Measurements from ENCODE around the gene SS18L1.

GRCh38 chr20:62179162-62179504 lies 35.6 kb downstream of the SS18L1 start:
- TF ChIP-seq SNAI2 (CRISPR knock-in tag; IDR thresholded peaks at IDR 0.05) (no peak), ZFP3 (CRISPR knock-in tag; IDR thresholded peaks at IDR 0.05) (no peak), ARNTL (CRISPR knock-in tag; IDR thresholded peaks at IDR 0.05; ENCODE audit: borderline replicate concordance, low read depth) (no peak), CSRNP3 (CRISPR knock-in tag; IDR thresholded peaks at IDR 0.05) (no peak), RARB (CRISPR knock-in tag; IDR thresholded peaks at IDR 0.05) (no peak), TOX (CRISPR knock-in tag; IDR thresholded peaks at IDR 0.05; ENCODE audit: borderline replicate concordance) (no peak), ZNF70 (CRISPR knock-in tag; IDR thresholded peaks at IDR 0.05) (no peak), ESRRG (CRISPR knock-in tag; IDR thresholded peaks at IDR 0.05) (no peak)

Data from SK-N-SH treated with all-trans-retinoic acid at 6 μM for 48 hours (cell line).